GM19397 (cell line): ENCODE results near the gene TPST1.
"Not testable (repeated sequence)": the region's sequence is repeated elsewhere in the genome, so short reads cannot be mapped to it uniquely, and the experiment has no call there.

Source experiments
- ATAC-seq: cut with Tn5 transposase; IDR thresholded peaks from one replicate; pipeline ENCODE4 v1.9.1; 2021; ENCODE audit warnings: mild to moderate bottlenecking, moderate library complexity; ENCODE audit not compliant: unreplicated experiment

The TPST1 gene

DNA sequence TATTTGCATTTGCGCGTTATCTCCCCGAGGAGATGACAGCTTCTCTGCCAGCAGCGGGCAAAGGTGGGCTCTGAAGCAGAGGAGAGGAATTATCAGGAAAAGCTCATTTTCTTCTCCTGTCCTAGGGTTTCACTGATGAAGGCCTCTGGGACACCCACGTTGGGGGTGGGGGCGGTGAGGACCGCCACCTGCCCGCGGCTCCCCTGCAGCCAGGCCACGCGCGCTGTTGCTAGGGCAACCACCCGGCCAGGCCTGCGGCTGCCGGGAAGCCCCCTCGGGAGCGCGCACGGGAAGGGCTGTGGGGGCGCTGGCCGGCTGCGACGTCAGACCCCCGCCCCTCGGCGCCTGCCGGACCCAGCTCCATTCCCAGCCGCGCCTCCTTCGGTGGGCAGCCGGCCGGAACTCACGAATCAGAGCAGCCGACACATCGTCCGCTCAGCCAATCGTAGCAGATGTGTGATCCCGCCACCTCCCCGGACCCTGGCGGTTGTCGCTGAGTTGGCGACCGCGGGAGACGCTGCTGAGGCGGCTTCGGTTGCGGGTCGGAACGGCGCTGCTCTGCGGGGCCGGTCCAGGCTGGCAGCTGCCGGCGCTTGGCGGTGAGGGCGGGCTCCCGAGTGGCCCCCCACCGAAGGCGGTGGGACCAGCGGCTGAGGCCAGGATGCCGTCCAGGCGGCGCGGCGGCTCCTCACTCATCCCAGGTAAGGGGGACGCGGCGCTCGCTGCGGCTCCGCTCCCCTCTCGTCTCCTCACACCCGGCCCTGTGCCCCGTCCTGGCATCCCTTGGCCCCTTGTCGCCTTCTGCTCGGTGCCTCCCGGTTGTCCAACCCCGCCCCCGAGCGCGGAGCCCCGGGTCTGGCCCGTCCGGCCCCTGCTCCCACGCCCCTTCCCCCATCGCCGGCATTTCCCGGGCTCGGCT lies at the start of gene TPST1:
Gene TPST1 (plus strand): TSS at position 513 of the 919 bp plus-strand sequence. CDS start 35,092 bp downstream, outside the sequence.
- peak; percentile 92 for ATAC-seq

DNA sequence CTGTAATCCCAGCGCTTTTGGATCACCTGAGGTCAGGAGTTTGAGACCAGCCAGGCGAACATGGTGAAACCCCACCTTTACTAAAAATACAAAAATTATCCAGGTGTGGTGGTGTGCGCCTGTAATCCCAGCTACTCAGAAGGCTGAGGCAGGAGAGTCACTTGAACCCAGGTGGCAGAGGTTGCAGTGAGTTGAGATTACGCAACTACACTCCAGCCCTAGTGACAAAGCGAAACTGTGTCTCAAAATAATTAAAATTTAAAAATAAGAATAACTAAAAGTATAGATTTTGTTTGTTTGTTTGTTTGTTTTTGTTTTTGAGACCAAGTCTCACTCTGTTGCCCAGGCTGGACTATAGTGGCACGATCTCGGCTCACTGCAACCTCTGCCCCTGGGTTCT lies 49.1 kb upstream of the TPST1 start:
- ATAC-seq: not testable (repeated sequence)

DNA sequence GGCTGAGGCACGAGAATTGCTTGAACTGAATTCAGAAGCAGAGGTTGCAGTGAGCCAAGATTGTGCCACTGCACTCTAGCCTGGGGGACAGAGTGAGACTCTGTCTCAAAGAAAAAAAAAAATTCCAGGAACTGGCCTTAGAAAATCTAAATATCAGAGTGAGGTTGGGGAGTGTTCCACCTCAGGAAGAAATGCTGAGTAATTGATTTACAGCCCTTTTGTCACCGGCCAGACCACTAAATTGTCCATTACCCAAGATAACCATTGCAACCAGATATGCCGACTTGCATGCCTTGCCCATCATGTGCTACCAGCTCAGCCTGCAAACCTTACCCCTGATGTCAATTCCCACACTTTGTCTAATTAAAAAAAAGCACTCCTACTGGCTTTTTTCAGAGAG lies 48.1 kb upstream of the TPST1 start:
- ATAC-seq: no peak

DNA sequence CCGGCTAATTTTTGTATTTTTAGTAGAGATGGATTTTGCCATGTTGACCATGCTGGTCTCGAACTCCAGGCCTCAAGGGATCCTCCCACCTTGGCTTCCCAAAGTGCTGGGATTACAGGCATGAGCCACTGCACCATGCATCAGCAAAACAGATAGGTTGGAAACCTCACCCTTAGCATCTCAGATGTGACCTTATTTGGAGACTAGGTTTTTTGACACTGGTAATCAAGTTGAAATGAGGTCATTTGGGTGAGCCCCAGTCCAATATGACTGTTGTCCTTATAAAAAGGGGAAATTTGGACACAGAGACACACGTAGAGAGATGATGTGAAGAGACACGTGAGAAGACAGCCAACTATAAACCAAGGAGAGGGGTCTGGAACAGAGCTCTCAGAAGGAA lies 42.5 kb upstream of the TPST1 start:
- ATAC-seq: no peak

DNA sequence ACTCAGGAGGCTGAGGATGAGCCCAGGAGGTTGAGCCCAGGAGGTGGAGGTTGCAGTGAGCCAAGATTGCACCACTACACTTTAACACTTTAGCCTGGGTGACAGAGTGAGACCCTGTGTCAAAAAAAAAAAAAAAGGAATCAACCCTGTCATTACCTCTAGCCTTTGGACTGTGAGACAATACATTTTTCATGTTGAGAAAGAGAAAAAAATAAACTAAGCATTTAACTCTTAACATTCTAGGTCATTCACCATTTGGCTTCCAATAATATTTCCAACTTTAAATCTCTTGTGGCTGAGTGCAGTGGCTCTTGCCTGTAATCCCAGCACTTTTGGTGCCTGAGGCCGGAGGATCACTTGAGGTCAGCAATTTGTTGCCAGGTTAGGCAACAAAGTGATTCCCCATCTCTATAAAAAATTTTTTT lies 41.9 kb upstream of the TPST1 start:
- no peak for ATAC-seq

DNA sequence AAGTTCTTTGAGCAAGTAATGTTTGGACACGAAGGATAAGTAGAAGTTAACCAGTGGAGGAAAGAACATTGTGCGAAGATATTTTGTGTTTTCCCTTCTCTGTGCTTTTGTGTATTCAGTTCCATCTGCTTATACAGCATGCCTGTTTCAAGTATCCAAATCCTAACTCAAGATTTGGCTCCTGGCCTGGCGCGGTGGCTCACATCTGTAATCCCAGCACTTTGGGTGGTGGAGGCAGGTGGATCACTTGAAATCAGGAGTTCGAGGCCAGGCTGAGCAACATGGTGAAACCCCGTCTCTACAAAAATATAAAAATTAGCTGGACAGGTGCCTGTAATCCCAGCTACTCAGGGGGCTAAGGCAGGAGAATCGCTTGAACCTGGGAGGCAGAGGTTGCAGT lies 40.8 kb upstream of the TPST1 start:
- no peak for ATAC-seq

DNA sequence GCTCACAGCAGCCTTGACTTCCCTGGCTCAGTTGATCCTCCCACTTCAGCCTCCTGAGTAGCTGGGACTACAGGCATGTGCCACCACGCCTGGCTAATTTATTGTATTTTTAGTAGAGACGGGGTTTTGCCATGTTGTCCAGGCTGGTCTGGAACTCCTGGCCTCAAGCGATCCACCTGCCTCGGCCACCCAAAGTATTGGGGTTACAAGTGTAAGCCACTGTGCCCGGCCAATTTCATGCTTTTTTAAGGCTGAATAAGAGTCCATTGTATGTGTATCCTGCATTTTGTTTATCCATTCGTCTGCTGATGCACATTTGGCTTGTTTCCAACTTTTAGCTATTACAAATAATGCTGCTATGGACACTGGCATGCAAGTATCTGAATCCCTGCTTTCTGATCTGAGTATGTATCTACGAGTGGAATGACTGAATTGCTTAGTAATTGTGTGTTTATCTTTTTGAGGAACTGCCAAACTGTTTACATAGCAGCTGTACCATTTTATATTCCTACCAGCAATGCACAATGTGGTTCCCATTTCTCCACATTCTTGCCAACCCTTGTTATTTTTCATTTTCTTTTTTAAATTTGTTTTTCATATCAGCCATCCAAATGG lies 37.3 kb upstream of the TPST1 start:
- no peak for ATAC-seq

DNA sequence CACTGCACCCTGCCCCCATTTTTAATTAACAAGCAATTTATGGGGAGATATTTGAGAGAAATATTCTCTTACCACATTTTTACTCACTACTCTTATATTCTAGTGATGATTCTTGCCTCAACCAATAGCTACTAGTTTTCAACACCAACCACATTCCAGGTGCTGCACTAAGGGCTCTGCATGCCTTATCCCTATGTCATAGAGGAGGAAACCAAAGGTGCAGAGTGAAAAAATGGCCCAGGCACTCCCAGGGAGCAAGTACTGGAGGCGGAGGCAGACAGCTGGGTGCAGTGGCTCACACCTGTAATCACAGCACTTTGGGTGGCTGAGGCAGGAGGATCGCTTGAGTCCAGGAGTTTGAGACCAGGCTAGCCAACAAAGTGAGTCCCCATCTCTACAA lies 35.5 kb upstream of the TPST1 start:
- no peak for ATAC-seq

DNA sequence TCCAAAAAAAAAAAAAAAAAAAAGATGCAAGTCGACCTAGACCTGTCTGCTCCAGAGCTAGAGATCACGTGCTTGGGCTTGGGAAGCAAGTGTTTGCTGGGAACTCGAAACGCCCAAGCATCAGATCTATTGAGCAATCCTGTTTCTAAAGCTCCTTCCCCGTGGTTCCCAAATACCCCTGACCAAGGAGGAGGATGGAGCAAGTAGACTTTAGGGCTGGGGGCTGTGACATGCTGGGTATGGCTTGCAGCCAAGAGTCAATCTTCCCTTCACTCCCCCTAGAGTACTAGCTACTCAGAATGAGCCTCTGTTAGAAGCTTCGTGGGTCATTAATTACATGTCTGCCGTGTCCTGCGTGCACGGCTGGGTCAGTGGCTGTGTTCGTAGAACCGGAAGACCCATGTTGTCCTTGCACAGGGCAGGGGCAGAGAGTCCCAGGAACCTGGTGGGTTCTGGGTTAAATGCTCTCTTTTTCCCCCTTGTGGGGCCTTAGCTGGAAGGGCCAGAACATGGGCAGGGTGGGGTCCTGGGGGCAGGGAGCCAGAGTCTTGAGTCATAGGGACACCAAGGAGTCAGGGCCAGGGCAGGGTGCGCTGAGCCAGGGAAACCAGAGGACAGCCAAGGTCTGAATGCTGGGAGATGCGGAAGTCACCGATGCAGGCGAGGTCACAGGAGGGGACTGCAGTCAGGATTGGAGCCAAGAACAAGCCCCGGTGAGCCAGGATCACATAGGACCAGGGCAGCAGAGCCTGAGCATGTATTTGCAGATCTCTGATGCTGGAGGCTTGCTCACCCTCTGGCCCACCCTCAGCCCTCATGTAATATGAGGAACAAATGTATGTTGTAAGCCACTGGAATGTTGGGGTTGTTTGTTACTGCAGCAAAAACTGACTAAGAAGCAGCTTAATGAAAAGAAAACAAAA lies 34.6 kb upstream of the TPST1 start:
- ATAC-seq: no peak

DNA sequence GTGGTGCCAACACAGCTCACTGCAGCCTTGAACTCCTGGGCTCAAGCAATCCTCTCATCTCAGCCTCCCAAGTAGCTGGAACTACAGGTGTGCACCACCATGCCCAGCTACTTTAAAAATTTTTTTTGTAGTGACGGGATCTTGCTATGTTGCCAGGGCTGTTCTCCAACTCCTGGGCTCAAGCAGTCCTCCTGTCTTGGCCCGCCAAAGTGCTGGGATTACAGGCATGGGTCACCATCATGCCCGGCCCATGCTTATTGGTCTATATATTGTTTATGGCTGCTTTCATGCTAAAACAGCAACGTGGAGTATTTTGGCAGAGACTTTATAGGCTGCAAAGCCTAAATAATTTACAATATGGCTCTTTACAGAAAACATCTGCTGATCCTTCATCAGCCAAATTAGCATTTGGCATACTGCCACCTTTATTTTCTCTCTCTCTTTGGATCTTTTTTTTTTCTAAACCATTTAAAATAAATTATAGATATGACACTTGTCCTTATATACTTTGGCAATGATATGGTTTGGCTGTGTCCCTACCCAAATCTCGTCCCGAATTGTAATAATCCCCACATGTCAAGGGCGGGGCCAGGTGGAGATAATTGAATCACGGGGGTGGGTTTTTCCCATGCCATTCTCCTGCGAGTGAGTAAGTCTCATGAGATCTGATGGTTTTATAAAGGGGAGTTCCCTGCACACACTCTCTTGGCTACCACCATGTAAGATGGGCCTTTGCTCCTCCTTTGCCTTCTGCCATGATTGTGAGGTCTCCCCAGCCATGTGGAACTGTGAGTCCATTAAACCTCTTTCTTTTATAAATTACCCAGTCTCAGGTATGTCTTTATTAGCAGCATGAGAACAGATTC lies 32.4 kb upstream of the TPST1 start:
- ATAC-seq: not testable (repeated sequence)

DNA sequence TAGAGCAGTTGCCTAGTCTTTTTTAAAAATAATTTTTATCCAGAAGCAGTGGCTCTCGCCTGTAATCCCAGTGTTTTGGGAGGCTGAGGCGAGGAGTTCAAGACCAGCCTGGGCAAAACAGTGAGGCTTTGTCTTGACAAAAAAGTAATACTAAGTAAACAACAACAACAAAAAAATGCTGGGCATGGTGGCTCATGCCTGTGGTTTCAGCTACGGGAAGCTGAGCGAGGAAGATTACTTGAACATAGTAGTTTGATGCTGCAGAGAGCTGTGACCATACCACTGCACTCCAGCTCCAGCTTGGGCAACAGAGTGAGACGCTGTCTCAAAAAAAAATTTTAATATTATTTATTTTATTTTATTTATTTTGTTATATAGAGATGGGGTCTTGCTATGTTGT lies 31.3 kb upstream of the TPST1 start:
- no peak for ATAC-seq

DNA sequence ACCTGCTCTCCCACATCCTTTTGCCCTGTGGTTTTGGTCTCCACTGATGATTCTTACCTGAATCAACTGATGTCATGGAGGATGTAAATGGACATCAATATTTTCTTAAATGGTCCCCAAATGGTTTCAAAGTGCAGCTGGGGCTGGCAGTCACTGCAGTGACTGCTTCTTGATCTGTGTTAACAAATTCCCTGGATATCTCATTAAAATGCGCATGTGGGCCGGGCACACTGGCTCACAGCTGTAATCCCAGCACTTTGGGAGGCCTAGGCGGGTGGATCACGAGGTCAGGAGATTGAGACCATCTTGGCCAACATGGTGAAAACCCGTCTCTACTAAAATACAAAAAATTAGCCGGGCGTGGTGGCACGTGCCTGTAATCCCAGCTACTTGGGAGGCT lies 30.1 kb upstream of the TPST1 start:
- not testable (repeated sequence) for ATAC-seq

DNA sequence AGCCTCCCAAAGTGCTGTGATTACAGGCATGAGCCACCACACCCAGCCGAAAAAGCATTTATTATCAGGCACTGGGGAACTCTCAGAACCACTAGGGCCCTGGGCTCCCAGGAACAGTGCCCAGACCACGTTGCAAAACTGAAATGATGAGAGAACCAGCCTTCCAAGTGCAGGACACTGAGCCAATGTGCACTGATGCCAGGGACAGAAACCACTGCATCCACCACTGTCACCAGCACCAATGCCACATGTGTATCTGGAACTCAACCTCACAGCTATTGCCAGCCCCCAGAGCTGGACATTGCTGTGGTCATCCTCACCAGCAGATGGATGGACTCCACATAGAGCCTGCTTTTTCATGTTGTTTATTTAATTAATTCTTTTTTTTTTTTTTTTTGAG lies 28.2 kb upstream of the TPST1 start:
- ATAC-seq: no peak

DNA sequence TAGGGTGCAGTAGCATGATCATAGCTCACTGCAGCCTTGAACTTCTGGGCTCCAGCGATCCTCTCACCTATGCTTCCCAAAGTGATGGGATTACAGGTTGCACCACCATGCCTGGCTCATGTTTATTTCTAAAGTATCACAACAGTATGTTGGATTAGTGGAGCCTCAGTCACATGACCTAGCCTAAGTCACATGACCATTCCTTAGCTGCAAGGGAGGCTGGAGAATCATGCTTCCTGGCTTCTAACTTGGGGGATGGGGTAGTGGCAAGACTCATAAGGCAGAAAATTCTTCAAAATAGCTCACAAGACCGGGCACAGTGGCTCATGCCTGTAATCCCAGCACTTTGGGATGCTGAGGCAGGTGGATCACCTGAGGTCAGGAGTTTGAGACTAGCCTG lies 26.9 kb upstream of the TPST1 start:
- no peak for ATAC-seq

DNA sequence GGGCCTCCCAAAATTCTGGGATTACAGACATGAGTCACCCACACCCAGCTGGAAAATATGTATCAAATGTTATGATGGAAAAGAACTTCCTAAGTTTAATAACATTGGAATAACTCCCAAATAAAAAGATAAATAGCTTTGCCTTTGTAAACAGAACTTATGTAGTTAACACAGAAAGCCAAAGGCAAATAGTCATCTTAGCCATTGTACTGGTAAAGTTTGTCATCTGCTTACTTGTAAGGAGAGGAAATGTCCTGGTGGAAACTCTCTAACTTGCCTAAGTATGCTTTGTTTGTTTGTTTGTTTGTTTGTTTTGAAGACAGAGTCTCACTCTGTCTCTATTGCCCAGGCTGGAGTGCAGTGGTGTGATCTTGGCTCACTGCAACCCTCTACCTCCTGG lies 23.8 kb upstream of the TPST1 start:
- ATAC-seq: no peak

DNA sequence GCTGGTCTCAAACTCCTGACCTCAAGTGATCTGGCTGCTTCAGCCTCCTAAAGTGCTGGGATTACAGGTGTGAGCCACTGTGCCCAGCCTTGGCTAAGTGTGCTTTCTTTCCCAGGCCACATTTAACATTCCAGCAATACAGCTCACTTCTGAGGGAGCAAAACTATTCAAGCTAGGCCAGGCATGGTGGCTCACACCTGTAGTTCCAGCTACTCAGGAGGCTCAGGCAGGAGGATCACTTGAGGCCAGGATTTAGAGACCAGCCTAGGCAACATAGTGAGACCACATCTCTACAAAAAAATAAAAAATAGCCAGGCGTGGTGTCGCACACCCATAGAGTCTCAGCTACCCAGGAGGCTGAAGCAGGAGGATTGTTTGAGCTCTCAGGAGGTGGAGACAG lies 23.3 kb upstream of the TPST1 start:
- ATAC-seq: no peak

DNA sequence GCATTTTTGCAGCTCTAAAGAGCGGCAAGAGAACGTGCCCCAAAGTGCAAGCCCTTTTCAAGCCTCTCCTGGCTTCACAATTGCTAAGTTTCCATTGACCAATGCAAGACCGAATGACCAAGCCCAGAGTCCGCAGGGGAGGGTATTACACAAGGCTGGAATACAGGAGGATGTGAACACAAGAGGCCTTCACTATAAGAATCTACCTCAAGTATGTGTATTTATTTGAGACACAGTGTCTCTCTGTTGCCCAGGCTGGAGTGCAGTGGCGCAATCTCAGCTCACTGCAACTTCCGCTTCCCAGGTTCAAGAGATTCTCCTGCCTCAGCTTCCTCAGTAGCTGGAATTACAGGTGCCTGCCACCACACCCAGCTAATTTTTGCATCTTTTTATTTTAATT lies 22.2 kb upstream of the TPST1 start:
- ATAC-seq: no peak

DNA sequence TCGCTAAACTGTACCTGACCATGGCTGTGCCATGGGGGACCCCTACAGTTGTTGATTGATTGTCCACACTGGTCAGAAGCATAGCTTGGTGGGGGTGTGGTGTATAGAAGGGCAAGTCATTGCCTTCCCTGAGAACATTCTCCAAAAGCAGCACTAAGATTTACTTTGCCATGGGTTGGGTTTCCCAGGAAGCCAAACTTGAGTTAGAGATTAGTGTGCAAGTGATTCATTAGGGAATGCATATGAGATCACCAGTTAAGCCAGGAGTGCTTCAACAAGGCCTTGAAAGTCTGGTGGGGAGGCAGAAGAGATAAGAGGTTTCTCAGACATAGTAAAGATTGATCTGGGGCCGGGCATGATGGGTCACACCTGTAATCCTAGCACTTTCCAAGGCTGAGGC lies 21.4 kb upstream of the TPST1 start:
- ATAC-seq: no peak

DNA sequence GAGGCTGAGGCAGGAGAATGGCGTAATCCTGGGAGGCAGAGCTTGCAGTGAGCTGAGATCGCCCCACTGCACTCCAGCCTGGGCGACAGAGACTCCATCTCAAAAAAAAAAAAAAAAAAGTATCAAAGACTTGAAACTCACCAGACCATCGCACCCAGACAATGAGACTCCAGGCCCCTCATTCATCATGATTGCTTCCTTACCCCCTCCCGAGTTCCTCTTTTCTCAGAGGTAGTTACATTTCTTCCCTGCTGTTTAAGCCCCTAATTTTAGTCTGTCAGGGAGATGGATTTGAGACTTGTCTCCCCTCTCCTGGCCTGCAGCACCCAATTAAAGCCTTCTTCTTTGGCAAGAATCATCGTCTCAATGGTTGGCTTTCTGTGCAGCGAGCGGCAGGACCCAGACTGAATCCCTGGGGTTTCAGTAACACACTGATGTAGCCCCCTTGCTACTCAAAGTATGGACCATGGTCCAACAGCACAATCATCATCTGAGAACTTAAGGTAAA lies 19.4 kb upstream of the TPST1 start:
- ATAC-seq: no peak

DNA sequence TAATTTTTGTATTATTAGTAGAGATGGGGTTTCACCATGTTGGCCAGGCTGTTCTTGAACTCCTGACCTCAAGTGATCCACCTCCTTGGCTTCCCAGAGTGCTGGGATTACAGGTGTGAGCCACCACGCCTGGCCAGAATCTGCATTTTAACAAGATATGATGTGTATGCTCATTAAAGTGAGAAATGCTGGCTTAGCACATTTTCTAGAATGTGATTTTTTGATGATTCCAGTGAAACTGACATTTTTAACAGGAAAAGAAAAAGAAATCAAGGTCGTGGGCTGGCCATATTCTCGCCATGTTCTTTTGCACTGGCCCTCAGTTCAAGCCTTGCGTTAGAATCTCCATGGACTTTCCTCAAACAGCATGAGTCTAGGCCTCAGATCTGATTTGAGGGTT lies 18.1 kb upstream of the TPST1 start:
- ATAC-seq: no peak
